HT-29 (cell line): ENCODE results near the gene TNS1. TPM values are rescaled to one million over a fixed set of nuclear protein-coding genes. Genes with fewer than 3 reads are reported as not detected.

ENCODE experiments used
- DNase-seq: peaks from one replicate; pipeline ENCODE4 v3.0.0-alpha.2; 2015; ENCODE audit warnings: low spot score
- total RNA-seq: library from RNA; depleted of rRNA; stranded (reverse); fragments of >200 nt; shearing (Covaris generic); gene quantifications from 2 replicates; pipeline ENCODE4 v1.2.3, GENCODE V29; 2014

Gene TNS1
- total RNA-seq, 1 experiment from 2014 or later = 13.8 TPM

GRCh38 chr2:217873371-217873770, 129.4 kb downstream of the TNS1 start:
- no peak for DNase-seq

- no peak for DNase-seq
Observed at GRCh38 chr2:217872319-217872718, 130.5 kb downstream of the TNS1 start.

GRCh38 chr2:217870528-217871011, 132.2 kb downstream of the TNS1 start:
- no peak for DNase-seq

GRCh38 chr2:217868911-217869334, 133.9 kb downstream of the TNS1 start:
- DNase-seq = no peak

DNA sequence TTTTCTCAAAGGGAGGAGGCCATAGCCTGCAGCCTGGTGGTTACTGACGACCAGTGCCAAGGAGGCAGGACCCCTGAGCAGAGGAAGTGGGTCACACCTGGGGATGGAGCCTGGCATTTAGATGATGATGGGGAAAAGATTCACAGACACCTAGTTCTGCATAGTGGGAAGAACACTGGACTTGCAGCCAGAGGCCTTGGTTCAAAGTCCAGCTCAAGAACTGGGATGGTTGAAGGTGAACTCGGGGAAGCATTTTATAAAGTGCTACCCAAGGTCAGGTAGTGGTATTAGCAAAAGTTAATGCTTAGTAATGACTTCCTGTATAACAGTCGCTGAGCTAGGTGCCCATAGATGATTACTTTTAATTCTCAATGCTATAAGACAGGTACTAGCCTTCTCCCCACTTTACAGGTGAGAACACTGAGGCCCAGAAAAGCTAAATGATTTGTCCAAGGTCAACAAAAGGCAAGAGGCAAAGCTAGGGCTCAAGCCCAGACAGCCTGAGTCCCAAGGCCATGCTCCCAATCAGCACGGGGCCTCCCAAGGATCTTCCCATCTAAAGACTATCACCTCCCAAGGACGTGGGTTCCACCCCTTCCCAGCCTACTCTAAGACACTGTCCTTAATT, 134.4 kb downstream of the TNS1 start:
- DNase-seq = no peak

DNA sequence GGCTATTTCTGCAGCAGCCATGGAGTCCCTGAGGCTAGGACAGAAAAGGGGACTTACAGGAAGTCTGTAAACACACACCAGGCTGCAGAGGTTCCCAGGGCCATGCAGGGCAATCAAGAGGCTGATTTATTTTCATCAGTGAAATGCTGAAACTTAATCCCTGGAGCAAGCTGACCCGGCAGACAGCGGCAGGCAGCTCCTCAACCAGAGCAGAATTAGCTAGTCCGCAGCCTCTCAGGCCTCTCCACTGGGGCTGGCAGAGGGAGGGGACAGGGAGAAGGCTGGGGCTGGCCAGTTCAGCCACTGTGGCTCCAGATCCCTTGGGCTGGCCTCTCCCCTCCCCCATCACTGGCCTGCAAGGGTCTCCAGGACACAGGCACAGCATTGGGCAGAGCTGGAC, 136.3 kb downstream of the TNS1 start:
- no peak for DNase-seq

DNA sequence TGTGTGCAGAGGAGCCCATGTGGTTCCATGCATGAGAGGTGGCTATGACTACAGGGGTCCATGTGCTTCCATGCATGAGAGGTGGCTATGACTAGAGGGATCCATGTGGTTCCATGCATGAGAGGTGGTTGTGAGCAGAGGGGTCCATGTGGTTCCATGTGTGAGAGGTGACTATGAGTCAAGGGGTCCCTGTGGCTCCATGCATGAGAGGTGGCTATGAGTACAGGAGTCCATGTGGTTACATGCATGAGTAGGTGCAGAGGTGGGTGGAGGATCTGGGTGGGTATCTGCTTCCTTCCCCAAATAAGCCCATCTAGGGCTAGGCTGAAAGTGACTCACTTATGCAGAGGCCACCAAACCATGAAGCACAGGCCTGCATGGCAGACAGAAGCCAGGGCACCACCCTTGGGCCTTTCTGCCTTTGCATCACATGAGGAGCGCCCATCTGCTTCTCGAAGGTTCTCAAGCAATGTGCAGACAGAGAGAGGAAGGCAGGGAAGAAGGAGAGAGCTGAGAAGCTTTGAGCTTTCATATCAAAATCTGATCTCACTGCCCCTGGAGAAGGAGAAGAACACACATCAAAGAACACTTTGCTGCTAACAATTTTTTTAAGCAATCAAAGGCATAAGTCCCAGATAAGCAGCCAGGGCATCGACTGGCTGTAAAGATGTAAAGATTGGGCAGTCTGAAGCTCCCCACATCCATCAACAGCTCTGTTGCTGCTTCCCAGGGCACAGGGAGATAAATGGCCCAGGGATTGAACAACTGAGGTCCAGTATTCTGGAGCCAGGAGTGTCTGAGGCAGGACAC, 137.6 kb downstream of the TNS1 start:
- no peak for DNase-seq

GRCh38 chr2:217863883-217864282, 138.9 kb downstream of the TNS1 start:
- no peak for DNase-seq

- no peak for DNase-seq
Observed at GRCh38 chr2:217861334-217861877, 141.4 kb downstream of the TNS1 start.

GRCh38 chr2:217859926-217860325, 142.9 kb downstream of the TNS1 start:
- DNase-seq = no peak

DNA sequence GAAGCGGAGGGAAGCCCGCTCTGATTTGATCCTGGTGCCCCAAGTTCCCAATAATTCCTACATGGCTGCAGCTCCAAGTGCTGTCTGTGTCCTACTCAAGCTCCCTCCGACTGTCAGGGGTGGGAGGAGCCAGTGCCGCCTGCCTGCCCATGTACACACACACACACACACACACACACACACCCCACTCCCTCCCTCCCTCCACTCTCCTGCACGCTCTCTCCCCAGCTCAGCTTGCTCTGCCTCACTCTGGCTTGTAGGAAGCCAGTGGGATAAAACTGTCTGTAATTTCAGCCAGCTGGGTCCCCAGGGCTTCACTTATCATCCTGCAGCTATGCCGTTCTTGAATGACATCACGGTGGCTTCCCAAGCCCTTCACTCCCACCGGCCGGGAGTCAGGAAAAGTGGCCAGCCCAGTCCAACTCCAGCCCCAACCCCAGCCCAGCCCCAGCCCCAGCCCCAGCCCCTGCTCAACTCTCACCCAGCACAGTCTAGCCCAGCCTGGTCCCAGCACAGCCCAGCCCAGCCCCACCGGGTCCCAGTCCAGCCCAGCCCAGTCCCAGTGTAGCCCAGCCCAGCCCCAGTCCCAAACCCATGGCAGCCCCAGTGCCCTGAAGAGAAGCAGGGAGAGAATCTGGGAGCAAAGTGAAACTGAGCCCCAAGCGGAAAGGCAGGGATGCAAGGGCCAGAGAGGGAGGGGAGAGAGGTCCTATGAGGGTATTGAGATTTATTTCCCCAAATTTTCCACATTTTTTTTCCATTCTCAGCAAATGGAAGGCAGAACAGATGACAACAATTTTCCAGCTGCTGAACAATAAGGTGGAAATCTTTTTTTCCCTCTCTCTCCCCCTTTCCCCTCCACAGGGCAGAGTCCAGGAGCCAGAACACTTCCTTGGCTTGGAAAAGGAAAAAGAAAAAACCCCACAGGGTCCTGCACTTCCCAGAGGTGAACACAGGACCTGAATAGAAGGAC, 144.0 kb downstream of the TNS1 start:
- no peak for DNase-seq

DNA sequence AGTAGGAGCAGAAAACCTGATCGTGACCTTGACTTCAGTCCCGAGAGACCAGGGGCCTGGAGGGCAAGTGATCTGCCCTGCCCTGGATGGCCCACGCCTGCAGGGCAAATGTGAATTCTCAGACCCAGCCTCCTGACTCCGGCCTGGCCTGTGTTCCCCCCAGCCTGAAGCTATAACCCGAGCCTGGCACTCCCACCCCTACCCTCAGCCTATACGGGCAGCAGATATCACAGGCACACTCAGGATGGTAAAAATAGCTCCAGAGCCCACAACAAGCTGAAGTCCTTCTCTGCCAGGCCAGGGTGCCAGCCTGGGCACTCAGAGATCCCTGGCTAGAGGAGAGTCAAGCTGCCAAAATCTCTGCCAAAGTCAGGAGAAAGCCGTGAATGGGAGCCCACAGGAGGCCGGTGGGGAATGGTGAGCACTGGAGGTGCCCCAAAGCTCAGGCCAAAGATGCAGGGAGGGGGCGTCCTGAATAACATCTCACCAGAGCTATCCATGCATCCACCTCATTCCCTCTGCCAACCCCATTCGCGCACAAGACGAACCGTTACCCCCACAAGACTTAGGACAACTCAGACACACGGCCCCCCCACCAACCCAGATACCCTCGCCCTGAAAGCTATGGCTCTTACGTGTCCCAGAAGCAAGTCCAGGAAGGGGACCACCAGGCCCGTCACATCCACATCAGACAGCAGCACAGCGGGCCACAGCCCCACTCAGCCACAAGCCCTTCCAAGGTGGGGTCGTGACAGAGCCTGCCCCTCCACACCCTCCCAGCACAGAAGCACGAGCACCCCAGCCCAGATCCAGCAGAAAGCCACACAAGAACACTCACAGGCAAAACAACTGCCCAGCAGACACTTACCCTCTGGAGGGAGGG, 144.9 kb downstream of the TNS1 start:
- no peak for DNase-seq

DNA sequence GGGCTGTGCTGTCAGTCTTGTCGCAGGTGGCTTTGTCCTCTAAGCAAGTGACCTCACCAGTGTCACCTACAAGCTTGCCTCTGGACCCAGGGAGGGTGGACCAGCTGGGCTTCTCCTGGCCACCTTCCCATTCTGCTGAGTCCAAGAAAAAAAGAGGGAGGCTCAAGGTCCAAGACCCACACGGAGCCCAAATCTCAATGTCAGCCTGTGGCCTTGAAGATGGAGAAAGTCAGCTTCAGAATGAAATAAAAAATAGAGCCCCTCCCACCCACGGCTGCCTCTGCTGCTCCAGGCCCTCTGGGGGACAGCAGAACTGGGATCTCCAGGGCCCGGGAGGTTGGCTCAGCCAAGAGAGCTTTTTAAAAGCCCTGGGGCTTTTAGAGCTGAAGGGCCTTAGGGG, 145.9 kb downstream of the TNS1 start:
- DNase-seq = no peak

GRCh38 chr2:217856159-217856558, 146.6 kb downstream of the TNS1 start:
- DNase-seq = no peak

DNA sequence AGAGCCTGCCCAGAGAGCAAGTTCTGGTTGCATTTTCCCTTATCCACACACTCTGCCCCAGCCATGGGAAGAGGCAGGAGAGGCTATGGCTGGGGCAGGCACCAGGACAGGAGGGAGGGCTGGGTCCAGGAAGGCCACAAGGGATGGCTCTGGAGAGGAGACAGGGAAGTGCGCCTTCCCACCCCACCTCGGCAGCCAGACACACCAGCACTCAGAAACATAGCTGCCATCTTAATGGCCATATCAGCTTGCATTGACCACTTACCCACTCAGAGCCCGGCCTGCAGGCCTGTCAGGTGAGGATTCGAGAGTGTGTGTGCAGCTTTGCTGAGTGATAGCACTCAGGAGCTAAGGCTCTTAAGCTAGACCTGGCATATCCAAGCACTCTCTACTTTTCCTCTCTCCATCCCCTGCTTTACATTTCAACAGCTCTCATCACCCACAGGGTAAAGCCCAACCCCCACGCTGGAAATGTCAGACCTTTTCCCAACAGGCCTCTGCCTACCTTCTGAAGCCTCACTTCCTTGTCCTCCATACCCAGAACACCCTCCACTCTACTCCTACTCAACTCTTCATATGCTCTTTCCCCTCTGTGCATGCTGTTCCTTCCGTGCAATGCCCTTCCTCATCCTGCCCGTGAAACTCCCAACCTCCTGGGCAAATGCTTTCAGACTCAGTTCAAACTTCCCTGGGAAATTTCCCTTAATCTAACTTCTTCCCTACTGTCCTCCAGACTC, 147.9 kb downstream of the TNS1 start:
- no peak for DNase-seq

GRCh38 chr2:217853961-217854360, 148.8 kb downstream of the TNS1 start:
- no peak for DNase-seq

DNA sequence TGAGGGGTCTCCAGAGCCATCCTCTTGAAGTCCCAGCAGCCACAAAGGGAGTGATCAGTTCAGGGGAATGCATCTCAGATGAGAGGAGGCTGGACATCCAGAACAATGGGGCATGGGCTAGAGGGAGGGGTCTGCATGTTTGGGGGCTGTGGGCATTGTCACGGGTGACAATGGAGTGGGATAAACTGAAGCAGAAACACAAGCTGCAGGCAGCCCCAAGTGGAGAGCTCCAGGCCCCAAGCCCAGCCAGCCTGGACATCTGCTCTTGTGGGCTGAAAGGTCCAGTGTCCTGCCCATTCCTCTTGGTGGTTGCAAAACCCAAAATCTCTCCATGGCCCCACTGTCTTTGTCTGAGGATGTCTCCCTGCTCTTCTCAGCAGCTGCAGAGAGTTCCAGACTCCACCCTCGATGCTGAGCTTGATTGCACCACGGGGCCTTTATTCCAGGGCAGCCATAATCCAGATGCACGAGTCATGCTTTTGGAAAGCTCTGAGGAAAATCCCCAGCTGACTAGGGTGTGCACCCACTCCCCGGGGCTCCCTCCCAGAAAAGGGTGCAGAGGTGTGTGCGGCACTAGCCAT, 149.4 kb downstream of the TNS1 start:
- no peak for DNase-seq

DNA sequence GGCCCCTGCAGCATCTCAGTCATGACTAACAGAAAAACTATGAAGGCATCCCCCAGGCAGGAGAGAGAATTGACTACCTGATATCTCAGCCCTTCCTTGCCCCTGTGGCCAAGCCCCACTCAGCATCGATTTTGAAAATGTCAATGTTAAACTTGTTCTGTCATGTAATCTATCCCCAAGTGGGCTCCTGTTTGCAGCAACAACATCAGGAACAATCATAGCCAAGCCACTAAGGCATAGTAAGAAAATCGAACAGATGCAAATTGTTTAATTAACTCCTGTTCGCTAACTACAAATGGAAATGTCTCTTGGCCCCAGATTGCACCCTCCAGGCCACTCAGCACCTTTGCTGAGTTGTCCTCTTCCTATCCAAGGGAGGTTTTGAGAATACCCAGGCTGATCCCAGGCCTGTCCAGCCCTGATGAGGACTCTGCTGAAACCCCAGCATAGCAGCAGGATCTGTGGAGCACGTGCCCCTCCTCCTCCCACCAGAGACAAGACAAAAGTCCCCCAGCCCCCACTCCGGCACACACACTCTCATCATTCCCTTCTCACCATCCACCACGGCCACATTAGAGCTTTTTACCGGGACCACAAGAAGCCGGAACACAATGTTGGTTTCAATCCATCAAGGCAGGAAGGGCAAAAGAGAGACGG, 150.1 kb downstream of the TNS1 start:
- no peak for DNase-seq
